Neural cell (in vitro differentiated cells): ENCODE measurements around the gene GRIP1. TPM values are rescaled to one million over a fixed set of nuclear protein-coding genes. Genes with fewer than 3 reads are reported as not detected.

ENCODE experiments used
- H2AFZ ChIP-seq: fragments of 200-600, 300-800 bp; sonication (generic), shearing (Covaris generic); 2 replicates; pipeline ENCODE4 v1.6.0; 2014; ENCODE audit warnings: low read depth, mild to moderate bottlenecking, antibody characterized with exemption, low read length, moderate library complexity
- H3F3A ChIP-seq: fragments of 200-600 bp; shearing (Covaris generic); 2 replicates; pipeline ENCODE4 v1.6.1; 2016; ENCODE audit warnings: mild to moderate bottlenecking, moderate library complexity, mixed read lengths, antibody characterized with exemption, low read length; ENCODE audit not compliant: insufficient read depth, poor library complexity, severe bottlenecking
- H3K27ac ChIP-seq: fragments of 200-600, 300-800 bp; sonication (generic), shearing (Covaris generic); 2 replicates; pipeline ENCODE4 v1.5.1; 2014; ENCODE audit warnings: mild to moderate bottlenecking, low read length, moderate library complexity
- H3K27me3 ChIP-seq: fragments of 300-800, 200-600 bp; sonication (generic), shearing (Covaris generic); 2 replicates; pipeline ENCODE4 v1.6.0; 2014; ENCODE audit warnings: mild to moderate bottlenecking, low read depth, low read length, moderate library complexity; ENCODE audit not compliant: insufficient read depth
- H3K36me3 ChIP-seq: fragments of 300-800, 200-600 bp; sonication (generic), shearing (Covaris generic); 2 replicates; pipeline ENCODE4 v1.5.1; 2014; ENCODE audit warnings: mild to moderate bottlenecking, antibody characterized with exemption, low read length, moderate library complexity; ENCODE audit not compliant: insufficient read depth
- H3K4me2 ChIP-seq: fragments of 300-800, 200-600 bp; sonication (generic), shearing (Covaris generic); 2 replicates; pipeline ENCODE4 v1.6.0; 2014; ENCODE audit warnings: mild to moderate bottlenecking, low read length
- H3K4me3 ChIP-seq: fragments of 300-800, 200-600 bp; sonication (generic), shearing (Covaris generic); 2 replicates; pipeline ENCODE4 v1.5.1; 2014; ENCODE audit warnings: mild to moderate bottlenecking, low read length, moderate library complexity
- H3K79me2 ChIP-seq: fragments of 200-600 bp; shearing (Covaris generic); replicated peaks from 2 replicates; pipeline ENCODE4 v1.6.0; 2014; ENCODE audit warnings: mild to moderate bottlenecking, low read length, moderate library complexity; ENCODE audit not compliant: insufficient read depth
- H3K9ac ChIP-seq: fragments of 300-800, 200-600 bp; sonication (generic), shearing (Covaris generic); 2 replicates; pipeline ENCODE4 v1.6.1; 2016; ENCODE audit warnings: mild to moderate bottlenecking, low read length, mixed read lengths
- H3K9me2 ChIP-seq: fragments of 200-600 bp; shearing (Covaris generic); 2 replicates; pipeline ENCODE4 v1.6.1; 2016; ENCODE audit warnings: mild to moderate bottlenecking, low read length, mixed read lengths; ENCODE audit not compliant: insufficient read depth
- H3K9me3 ChIP-seq: fragments of 200-600, 300-800 bp; sonication (generic), shearing (Covaris generic); 2 replicates; pipeline ENCODE4 v1.6.1; 2016; ENCODE audit warnings: mild to moderate bottlenecking, mixed run types, low read length, moderate library complexity, mixed read lengths
- H4K20me1 ChIP-seq: fragments of 200-600 bp; shearing (Covaris generic); 2 replicates; pipeline ENCODE4 v1.6.1; 2016; ENCODE audit warnings: mild to moderate bottlenecking, mixed run types; ENCODE audit not compliant: insufficient read depth
- EP300 ChIP-seq: fragments of 450-650 bp; conservative IDR thresholded peaks from 2 replicates; pipeline ENCODE4 v1.6.1; 2014; ENCODE audit warnings: antibody characterized with exemption, mild to moderate bottlenecking, moderate library complexity; ENCODE audit not compliant: poor library complexity, severe bottlenecking
- EZH2 ChIP-seq: fragments of 200-600, 300-800 bp; shearing (Covaris generic), sonication (generic); IDR thresholded peaks from 2 replicates; pipeline ENCODE4 v1.6.1; 2014; ENCODE audit warnings: antibody characterized with exemption, low read length, borderline replicate concordance, mild to moderate bottlenecking; ENCODE audit not compliant: insufficient read depth, poor library complexity, severe bottlenecking
- MXI1 ChIP-seq: fragments of 450-650 bp; conservative IDR thresholded peaks from 2 replicates; pipeline ENCODE4 v1.6.1; 2014; ENCODE audit warnings: antibody characterized with exemption, mild to moderate bottlenecking; ENCODE audit not compliant: poor library complexity, severe bottlenecking
- POLR2AphosphoS5 ChIP-seq: IDR thresholded peaks from 2 replicates; pipeline ENCODE4 v1.6.1; 2012
- RAD21 ChIP-seq: fragments of 450-650 bp; conservative IDR thresholded peaks from 2 replicates; pipeline ENCODE4 v1.6.1; 2014; ENCODE audit warnings: antibody characterized with exemption, mild to moderate bottlenecking, moderate library complexity
- SMC3 ChIP-seq: fragments of 450-650 bp; conservative IDR thresholded peaks from 2 replicates; pipeline ENCODE4 v1.6.1; 2014; ENCODE audit warnings: antibody characterized with exemption, mild to moderate bottlenecking, moderate library complexity; ENCODE audit not compliant: poor library complexity
- TAF1 ChIP-seq: IDR thresholded peaks from 2 replicates; pipeline ENCODE4 v1.6.1; 2012; ENCODE audit warnings: low read depth
- polyA plus RNA-seq: library from polyadenylated mRNA; depleted of rRNA; stranded (reverse); fragments of >200 nt; gene quantifications from 2 replicates; pipeline ENCODE4 v1.2.3, GENCODE V29; 2014
- TF ChIP-seq, protein P1 (sequence below): fragments of 450-650 bp; IDR thresholded peaks from 2 replicates; pipeline ENCODE4 v1.5.1; 2014; ENCODE audit warnings: antibody characterized with exemption, mild to moderate bottlenecking, moderate library complexity; ENCODE audit not compliant: poor library complexity, severe bottlenecking
- TF ChIP-seq, protein P2 (sequence below): IDR thresholded peaks from 2 replicates; pipeline ENCODE4 v1.6.1; 2012; ENCODE audit warnings: borderline replicate concordance

The GRIP1 gene
- polyA plus RNA-seq, 1 donor from 2014 or later: 41.1 TPM

DNA sequence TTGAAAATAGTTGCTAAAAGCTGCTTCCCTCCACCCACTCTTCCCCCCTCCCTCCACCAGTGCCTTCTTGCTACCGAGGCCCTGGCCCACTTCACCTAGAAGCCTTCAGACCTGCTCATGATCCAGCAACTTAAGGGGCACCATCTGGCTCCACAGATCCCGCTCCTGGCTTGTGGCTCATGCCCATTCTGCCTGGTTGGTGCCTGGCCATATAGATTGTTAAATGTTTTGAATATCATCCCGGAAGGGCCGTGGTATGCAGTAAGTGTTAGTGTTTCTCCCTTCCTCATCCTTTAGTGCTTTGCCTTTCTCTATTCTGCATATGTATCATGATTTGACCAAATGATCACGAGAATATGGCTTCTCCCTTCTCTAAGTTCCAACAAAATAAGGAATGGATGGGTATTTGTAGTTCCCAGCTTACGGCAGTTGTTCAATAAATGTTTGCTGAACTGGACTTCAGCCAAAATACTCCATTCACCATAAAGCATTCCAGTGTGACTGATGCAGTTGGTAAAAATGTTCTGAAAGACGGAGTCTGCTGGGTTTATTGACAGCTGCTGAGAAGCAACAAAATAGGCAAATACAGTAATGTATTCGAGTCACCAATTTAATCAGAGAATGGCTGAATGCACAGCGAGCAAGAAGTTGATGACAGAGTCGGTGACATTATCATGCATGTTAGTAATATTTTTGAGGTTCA, 30.7 kb downstream of the GRIP1 start (continued):
- TF ChIP-seq, protein P1, sequence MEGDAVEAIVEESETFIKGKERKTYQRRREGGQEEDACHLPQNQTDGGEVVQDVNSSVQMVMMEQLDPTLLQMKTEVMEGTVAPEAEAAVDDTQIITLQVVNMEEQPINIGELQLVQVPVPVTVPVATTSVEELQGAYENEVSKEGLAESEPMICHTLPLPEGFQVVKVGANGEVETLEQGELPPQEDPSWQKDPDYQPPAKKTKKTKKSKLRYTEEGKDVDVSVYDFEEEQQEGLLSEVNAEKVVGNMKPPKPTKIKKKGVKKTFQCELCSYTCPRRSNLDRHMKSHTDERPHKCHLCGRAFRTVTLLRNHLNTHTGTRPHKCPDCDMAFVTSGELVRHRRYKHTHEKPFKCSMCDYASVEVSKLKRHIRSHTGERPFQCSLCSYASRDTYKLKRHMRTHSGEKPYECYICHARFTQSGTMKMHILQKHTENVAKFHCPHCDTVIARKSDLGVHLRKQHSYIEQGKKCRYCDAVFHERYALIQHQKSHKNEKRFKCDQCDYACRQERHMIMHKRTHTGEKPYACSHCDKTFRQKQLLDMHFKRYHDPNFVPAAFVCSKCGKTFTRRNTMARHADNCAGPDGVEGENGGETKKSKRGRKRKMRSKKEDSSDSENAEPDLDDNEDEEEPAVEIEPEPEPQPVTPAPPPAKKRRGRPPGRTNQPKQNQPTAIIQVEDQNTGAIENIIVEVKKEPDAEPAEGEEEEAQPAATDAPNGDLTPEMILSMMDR: no peak
- TF ChIP-seq SMC3 (no peak), EZH2 (no peak), TAF1 (no peak)

DNA sequence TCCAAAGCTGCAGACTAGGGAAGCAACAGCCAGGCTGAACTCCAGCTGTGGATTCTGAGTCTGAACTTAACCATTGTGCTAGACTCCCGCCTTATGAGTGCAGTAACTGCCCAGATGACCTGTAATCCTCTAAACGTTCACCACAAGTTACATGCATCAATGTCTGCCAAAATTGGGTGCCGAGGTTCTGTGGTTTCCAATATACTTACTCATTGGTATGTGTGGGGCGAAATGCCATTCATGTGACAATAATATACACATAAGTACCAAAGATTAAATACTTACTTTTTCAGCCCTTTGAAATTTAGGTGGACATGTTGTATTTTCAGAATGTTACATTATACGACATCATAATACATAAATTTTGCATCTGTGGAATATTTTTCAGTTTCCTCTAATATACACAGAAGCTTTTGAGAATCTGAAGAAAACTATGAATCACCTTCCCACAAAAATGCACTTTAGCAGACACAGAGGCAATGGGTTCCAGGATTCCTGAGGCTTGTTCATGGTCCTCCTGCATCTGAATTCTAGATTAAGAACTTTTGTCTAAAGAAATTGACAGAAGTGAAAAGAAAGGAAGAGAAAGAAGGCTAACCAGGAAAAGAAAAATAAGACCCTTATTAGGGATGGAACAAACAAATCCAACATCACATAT, 31.7 kb downstream of the GRIP1 start:
- no peak overlapping the region for H3K4me2 ChIP-seq
- TF ChIP-seq POLR2AphosphoS5 (no peak), EZH2 (no peak), RAD21 (no peak), EP300 (no peak), TAF1 (no peak), SMC3 (no peak), MXI1 (no peak)
- TF ChIP-seq, protein P1: no peak
- TF ChIP-seq, protein P2, sequence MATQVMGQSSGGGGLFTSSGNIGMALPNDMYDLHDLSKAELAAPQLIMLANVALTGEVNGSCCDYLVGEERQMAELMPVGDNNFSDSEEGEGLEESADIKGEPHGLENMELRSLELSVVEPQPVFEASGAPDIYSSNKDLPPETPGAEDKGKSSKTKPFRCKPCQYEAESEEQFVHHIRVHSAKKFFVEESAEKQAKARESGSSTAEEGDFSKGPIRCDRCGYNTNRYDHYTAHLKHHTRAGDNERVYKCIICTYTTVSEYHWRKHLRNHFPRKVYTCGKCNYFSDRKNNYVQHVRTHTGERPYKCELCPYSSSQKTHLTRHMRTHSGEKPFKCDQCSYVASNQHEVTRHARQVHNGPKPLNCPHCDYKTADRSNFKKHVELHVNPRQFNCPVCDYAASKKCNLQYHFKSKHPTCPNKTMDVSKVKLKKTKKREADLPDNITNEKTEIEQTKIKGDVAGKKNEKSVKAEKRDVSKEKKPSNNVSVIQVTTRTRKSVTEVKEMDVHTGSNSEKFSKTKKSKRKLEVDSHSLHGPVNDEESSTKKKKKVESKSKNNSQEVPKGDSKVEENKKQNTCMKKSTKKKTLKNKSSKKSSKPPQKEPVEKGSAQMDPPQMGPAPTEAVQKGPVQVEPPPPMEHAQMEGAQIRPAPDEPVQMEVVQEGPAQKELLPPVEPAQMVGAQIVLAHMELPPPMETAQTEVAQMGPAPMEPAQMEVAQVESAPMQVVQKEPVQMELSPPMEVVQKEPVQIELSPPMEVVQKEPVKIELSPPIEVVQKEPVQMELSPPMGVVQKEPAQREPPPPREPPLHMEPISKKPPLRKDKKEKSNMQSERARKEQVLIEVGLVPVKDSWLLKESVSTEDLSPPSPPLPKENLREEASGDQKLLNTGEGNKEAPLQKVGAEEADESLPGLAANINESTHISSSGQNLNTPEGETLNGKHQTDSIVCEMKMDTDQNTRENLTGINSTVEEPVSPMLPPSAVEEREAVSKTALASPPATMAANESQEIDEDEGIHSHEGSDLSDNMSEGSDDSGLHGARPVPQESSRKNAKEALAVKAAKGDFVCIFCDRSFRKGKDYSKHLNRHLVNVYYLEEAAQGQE: no peak

More for the DNA sequence above, 31.7 kb downstream of the GRIP1 start:
- Histone ChIP-seq H3K27ac (no peak overlapping the region), H3K9ac (no peak overlapping the region), H3F3A (no peaks in the 10 kb centered on the region), H3K4me3 (no peak overlapping the region), H3K27me3 (no peaks in the 10 kb centered on the region), H3K9me3 (no peaks in the 10 kb centered on the region), H3K79me2 (peaks cover 3% of the 10 kb centered on the region), H3K9me2 (no peaks in the 10 kb centered on the region), H4K20me1 (no peaks in the 10 kb centered on the region), H2AFZ (no peak overlapping the region), H3K36me3 (no peaks in the 10 kb centered on the region)
